ENCODE data around the gene FRA10AC1.
"Not testable (repeated sequence)": the region's sequence is repeated elsewhere in the genome, so short reads cannot be mapped to it uniquely, and the experiment has no call there.

FRA10AC1 gene

DNA sequence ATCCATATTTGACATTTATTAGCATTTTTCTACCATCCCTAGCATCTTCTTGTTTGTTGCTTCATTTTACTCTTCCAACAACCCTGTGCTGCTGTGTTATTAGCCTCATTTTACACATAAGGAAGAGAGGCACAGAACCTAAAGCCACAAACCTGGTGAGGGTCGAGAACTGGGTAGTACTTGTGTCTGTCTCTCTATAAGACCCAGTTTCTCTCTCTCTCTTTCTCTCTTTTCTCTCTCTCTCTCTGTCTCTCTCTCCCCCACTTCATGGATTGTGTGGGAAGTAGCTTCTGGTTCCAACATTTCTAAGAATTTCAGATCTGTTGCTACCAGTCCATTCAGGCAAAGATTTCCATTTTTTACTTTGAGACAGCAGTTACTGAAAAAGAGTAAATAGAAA, 1.4 kb upstream of the FRA10AC1 start:
- DNase-seq (ENCODE audit: low read depth in 3 of 3): no peak

DNA sequence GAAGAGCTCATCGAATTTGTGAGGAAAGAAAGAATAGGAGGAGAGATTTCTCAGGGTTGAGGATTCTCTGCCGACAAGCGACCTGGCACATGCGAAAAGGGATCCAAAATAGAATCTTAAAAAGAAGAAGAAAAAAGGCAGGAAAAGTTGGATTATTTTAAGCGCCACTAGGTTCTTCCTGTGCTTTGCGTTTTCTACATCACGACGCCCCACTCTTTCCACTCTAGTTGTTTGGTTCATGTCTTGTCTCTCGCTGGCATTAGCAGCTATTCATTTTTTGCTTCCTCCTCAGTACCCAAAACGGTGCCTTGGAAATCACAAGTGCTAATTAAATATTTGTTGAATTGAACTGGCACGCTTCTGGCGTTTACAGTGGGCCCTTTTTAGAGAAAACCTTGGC, 674 bp upstream of the FRA10AC1 start:
- DNase-seq (ENCODE audit: low read depth in 3 of 3): no peak

DNA sequence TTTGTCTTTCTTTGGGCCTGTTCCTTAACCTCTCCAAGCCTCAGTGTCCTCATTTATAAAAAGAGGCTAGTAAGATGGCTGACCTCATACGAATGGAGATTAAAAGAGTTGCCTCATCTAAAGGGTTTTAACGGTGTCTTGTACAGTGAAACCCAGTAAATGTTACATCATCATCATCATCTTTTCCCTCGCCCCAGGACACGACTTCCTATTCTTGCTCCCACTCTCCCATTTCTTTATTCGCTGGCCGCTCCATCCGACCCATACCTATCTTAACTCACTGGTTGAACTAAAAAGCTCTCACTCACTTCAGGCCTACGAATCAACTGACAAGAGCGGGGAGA, 554 bp downstream of the FRA10AC1 start:
- DNase-seq (ENCODE audit: low read depth in 3 of 3): no peak

DNA sequence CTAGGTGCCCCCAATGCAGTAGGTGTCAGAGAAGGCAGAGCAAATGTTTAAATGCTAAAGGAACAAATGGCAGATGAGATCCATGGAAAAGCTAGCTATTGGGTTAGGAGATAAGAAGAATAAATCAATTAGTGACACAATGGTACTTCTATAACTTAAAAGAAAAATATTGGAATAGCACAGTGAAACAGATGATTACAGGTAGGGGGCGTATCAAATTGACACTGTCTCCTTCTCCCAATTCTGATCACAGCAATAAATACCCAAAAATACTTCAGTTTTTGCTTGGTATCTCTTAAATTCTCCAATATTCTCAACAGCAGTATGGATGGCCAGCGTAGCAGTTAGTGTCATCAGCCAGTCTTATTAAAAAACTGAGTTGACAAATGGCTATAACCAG, 5.2 kb downstream of the FRA10AC1 start:
- DNase-seq (ENCODE audit: low read depth in 3 of 3): no peak

DNA sequence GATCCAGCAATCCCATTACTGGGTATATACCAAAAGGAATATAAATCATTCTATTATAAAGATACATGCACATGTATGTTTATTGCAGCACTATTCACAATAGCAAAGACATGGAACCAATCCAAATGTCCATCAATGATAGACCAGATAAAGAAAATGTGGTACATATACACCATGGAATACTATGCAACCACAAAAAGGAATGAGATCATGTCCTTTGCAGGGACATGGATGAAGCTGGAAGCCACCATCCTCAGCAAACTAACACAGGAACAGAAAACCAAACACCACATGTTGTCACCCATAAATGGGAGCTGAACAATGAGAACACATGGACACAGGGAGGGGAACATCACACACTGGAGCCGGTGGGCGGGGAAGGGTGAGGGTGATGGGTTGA, 5.8 kb downstream of the FRA10AC1 start:
- DNase-seq (ENCODE audit: low read depth in 3 of 3): not testable (repeated sequence)

DNA sequence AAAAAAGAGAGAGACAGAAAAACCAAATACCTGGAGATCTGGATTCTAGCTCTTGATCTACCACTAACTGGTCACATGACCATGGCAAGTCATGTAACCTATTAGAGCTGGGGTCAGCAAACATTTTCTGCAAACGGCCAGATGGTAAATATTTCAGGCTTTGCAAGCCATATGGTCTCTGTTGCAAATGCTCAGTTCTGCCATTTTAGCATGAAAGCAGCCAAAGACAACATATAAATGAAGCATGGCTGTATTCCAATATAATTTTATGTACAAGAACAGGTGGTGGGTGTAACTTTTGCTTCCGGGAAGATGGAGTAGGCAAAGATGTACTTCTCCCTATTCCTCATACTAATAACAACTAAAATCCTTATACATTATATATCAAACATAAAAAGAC, 6.7 kb downstream of the FRA10AC1 start:
- DNase-seq (ENCODE audit: low read depth in 3 of 3): no peak

DNA sequence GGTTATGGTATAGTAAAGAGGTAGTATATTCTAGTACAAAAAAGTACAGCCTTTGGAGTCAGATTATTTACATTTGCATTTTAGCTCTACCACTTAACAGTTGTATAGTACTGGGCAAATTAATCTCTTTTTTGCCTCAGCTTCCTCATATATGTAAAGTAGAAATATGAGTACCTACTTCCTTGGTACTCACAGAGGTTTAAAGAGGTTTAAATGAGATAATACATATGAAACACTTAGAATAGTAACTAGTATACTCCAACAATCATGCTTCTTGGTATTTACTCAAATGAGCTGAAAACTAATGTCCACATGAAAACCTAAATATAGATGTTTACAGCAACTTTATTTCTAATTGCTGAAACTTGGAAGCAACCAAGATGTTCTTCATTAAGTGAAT, 14.7 kb downstream of the FRA10AC1 start:
- no peak for DNase-seq (ENCODE audit: low read depth in 3 of 3)

DNA sequence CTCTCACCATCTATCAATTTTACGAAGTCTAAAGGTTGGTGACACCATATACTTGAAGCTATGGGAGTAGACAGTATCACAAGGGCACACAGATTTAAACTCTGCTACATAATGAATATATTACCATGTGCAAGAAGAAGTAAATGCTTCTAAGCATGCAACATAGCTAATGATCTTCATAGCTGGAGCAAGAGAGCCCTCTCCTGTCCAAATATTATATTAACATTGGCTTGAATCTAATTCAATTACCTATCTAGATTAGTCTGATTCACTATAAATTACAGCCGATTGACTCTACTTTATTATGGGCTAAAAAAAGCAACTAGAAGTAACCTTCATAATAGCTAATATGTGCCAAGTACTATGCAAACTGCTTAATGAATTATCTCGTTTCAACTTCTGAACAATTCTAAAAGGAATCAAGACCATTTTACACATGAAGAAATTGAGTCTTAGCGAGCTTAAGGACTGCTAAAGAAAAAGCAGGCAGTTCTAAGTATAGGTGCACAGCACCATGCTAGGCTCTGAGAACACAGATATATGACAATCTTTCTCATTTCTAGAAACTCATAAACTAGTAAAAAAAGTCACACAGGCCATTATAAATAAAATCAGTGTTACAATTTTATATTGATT, 21.9 kb downstream of the FRA10AC1 start:
- no peak for DNase-seq (ENCODE audit: low read depth in 3 of 3)

DNA sequence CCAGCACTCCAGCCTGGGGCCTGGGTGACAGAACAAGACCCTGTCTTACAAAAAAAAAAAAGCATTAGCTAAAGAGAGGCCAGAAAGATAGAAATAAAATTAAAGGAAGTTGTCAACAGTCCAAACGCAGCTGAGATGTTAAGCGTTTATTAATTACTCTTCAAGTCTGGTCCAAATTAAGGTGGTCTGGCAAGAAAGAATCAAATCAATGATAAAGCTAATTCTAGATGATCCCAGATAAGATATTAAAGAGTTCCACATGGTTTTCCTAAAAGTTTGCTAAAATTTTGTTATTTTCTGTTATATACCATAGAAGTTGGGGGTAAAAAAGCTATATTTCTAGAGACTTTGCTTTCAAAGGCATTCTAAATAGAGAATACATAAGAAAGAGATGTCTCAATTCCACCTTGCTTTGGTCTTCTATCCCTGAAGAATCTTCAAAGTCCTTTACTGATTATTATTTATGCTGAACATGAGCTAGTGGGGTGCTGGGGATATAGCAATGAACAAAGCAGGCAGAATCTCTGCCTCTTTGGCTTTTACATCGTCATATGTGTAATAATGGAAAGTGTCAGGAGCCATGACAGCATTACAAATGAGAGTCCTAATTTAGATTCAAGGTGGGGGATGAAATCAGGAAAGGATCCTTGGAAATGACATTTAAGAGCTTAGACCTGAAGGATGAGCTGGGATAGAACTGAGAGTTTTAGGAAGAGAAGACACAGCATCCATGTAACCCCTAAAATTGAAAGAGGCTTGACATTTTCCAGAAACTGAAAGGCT, 23.4 kb downstream of the FRA10AC1 start:
- DNase-seq (ENCODE audit: low read depth in 3 of 3): no peak

DNA sequence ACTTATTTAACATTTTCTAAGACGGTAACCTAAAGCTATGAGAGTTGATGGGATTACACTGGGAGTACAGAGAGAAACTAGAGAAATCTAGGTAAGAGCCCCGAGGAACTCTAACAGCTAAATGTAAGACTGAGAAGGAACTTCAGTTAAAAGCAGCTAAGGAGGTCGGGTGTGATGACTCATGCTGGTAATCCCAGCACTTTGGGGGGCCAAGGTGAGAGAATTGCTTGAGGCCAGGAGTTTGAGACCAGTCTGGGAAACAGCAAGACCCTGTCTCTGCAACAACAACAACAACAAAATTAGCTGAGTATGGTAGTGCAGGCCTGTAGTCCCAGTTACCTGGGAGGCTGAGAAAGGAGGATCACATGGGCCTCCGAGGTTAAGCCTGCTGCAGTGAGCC, 24.0 kb downstream of the FRA10AC1 start:
- DNase-seq (ENCODE audit: low read depth in 3 of 3): no peak

DNA sequence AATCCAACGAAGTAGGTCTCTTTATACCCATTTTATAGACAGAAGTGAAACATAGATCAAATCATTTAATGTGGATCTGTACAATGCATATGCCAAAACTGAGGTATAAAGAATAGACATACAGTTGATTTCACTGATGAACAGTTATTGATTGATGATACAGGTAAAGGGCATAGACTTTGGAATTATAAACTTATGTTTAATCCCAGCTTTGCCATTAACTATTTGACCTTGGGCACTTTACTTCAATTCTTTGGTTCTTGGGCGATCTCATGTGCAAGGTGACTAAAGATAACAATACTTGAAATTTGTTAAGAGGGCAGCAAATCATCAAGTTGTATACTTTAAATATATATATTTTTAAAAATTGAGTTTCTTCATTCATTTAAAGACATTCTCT, 28.6 kb downstream of the FRA10AC1 start:
- DNase-seq (ENCODE audit: low read depth in 3 of 3): no peak

DNA sequence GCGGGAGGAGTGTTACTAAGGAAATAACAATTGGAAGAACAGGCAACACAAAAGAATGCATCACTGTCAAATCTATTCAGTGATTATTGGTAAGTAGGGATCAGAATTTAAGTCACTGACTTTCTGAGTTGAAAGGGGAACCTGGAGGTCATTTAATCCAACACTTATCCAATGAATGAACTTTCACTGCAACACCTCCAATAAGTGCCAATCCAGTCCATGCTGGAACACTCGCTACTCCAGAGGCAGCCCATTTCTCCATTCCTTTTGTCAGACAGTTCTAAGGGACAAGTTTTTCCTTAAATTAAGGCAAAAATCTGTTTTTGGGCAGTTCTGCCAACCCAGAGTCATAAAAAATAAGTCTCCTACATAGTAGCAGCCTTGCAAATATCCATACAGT, 29.5 kb downstream of the FRA10AC1 start:
- DNase-seq (ENCODE audit: low read depth in 3 of 3): no peak

DNA sequence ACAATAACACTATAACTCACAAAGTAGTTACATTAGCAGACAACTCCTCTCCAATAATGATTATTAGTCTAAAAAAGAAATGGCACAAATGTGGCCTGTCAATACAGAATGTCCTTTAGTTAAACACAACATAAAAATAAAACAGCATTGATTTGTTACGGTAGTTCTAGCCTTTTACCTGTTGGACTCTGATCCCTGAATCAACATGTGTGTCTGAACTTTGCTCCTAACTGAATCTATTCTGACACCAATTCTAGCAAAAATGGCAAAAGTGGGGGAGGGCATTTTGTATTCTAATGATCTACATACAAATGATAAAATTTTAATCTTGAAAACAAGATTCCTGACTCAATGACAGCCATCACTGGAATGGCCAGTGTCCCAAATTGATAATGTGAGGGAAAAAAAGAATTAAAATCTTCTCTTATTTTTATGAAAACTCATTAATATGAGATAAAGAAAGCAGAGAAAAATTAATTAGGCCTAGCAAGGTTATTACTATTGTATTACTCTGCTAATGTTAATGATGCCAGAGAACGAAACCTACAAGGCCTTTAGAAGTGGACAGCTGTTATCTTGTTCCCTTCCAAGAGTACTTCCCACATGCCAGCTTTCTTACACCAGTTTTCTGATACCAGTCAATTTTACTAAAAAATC, 30.2 kb downstream of the FRA10AC1 start:
- DNase-seq (ENCODE audit: low read depth in 3 of 3): no peak

DNA sequence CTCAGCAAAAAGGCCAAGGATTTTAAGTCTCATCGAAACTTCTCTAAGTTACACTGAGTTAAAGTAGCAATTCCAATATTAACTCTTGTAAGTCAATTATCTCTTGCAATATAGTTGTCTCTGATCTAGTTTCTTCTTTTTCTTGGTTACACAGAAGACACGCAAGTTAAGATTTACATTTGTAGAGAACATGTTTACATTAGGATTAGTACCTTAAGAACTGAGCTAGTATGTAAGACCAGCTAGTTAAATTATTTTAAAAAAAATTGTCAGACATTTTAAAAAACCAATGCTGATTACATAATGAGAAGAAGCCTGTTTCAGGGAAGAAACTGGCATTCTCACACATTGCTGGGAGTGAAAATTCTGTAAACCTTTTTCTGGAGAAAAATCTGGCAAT, 31.4 kb downstream of the FRA10AC1 start:
- DNase-seq (ENCODE audit: low read depth in 3 of 3): no peak

DNA sequence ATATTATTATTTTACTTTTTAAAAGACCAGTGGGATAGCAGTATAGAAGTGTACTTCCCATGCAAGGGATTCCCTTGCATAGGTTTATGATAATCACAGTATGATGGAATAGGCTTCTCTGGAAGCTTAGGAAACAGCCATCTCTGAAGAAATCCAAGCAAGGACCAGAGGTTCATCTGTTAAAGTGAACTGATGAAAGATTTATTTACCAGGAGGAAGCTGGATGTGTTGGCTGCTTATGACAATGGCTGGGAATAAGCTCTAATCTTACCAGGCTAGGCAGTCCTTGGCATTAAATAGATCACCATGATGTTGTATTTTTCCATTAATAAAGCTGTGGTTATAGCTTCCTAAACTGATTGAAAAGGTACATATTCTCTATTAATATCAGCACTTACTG, 32.0 kb downstream of the FRA10AC1 start:
- DNase-seq (ENCODE audit: low read depth in 3 of 3): no peak

DNA sequence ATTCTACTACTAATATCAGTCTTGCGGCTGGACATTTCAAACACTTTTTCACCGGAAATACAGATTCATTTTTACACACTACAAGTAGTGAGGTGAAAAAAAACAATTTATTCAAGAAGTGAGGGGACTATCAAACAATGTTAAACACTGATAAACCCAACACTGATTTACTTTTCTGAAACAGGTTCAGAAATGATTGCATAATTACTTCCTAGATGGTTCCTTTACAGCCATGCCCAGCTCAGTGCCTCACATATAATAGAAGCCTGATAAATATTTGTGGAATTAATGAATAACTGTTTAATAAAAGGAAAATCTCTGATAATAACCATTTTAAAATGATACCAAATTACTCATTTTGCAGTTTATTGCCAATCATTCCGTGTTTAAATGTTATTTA, 34.6 kb downstream of the FRA10AC1 start:
- no peak for DNase-seq (ENCODE audit: low read depth in 3 of 3)

DNA sequence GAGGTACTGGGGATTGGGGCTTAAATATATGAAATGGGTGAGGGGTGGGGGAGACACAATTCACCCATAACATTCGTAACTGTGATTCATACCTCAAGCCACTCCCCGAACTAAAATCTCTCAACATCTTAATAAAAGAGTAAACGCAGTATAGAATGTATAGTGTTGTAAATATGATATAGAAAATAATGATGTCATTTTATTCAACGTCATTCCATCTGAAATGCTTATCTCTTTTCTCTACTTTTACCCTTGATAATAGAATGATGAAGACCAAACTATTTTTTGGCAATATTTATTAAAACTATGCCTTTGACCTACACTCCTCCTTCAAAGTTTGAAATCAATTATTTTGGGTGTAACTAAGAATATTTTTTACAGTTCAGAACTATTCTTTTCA, 36.4 kb downstream of the FRA10AC1 start:
- no peak for DNase-seq (ENCODE audit: low read depth in 3 of 3)

DNA sequence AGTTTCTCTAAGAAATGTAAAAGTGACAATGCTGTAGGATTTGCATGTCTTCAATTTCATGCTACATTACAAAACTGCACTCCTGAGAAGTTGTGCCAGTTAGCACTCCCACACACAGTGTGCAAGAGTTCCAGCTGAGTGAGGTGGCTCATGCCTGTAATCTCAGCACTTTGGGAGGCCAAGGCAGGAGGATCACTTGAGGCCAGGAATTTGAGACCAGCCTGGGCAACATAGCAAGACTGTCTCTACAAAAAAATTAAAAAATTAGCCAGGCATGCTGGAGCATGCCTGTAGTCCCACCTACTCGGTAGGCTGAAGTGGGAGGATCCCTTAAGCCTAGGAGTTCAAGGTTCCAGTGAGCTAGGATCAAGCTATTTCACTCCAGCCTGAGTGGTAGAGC, 44.6 kb downstream of the FRA10AC1 start:
- DNase-seq (ENCODE audit: low read depth in 3 of 3): no peak

DNA sequence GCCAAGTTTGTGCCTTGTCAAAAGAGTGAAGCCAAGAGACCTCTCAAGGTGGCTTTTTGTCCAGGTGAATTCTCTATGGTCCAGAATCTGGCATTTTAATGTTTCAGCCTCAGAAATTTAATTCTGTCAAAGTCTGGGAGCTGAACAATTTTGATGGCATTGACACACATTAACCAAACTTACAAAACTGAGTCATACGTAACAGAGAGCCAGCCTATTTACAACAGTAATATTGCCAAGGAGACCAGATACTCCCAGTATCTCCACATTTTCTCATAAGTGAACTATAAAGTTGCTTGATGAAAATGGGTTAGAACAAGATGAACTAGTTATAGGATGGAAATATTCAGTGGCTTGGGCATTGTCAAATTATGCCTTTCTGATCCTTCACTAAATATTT, 46.2 kb downstream of the FRA10AC1 start:
- DNase-seq (ENCODE audit: low read depth in 3 of 3): no peak

DNA sequence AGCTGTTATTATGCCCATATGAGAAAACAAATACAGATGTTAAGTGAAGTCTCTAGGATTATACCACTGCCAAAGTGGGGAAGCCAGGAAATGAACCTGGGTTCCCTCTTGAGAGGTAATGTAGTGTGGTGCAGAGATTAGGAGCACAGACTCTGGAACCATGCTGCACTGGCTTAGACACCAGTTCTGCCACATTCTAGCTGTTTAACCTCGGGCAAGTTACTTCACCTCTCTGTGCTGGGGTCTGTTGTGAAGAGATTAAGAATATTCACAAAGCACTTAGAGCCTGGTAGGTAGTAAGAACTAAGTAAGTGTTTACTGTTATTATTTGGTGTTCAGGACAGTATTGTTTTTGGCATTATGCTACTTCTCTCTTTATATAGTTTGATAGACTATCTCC, 48.2 kb downstream of the FRA10AC1 start:
- DNase-seq (ENCODE audit: low read depth in 3 of 3): no peak

DNA sequence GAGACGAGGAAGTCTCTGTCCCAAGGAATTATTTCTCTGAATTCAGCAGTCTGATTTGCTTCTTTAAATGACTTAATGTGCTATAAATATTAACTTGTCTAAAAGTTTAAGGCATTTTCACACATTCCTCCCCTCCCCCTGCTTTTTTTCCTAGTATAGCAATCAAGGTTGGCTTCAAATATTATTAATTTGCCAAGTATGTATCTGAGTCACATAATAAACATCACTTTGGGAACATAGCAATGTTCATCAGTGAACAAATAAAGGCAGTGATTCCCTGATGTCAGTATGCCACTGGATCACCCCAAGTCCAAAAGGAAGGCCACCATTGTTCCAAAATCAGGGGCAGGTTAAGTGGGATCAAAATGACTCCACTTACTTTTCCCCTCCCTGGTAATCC, 49.5 kb downstream of the FRA10AC1 start:
- no peak for DNase-seq (ENCODE audit: low read depth in 3 of 3)

DNA sequence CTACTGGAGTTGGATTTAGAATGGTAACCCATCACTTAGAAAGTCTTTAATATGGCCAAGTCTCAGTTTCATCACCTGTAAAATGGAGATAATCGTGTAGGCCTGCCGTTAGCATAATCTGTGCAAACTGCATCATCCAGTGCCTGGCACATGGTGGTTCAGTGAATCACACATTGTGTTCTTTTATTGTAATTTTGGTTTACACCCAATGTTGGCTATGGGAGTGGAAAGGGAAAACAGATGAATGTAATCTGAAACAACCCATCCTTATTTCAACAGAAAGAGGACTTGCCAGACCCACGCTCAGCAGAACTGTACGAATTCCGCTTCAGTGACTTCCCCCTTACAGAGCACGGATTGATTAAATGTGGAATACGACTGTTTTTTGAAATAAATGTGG, 62.6 kb downstream of the FRA10AC1 start:
- no peak for DNase-seq (ENCODE audit: low read depth in 3 of 3)
